ENCODE measurements around the gene POLR3GL.

POLR3GL gene

GRCh38 chr1:145951526-145951925, 13.0 kb upstream of the POLR3GL start:
- Histone ChIP-seq H3K27ac (no peak overlapping the region), H3K9me3 (ENCODE audit: severe bottlenecking) (no peaks in the 10 kb centered on the region), H3K4me3 (ENCODE audit: low read depth, low read length) (no peak overlapping the region), H3K27me3 (ENCODE audit: insufficient read depth, low read depth, severe bottlenecking) (no peaks in the 10 kb centered on the region), H3K36me3 (peaks cover 7% of the 10 kb centered on the region)
- no peak for TF ChIP-seq CTCF (IDR thresholded peaks at IDR 0.05; ENCODE audit: low read depth, low read length)
- no peak for DNase-seq

- TF ChIP-seq CTCF (IDR thresholded peaks at IDR 0.05; ENCODE audit: low read depth, low read length): no peak
- no peak for DNase-seq
- Histone ChIP-seq H3K27me3 (ENCODE audit: insufficient read depth, low read depth, severe bottlenecking) (no peaks in the 10 kb centered on the region), H3K4me3 (ENCODE audit: low read depth, low read length) (no peak overlapping the region), H3K9me3 (ENCODE audit: severe bottlenecking) (no peaks in the 10 kb centered on the region), H3K36me3 (peaks cover 4% of the 10 kb centered on the region), H3K27ac (no peak overlapping the region)
Observed at GRCh38 chr1:145952903-145953302, 11.6 kb upstream of the POLR3GL start.

GRCh38 chr1:145953861-145954260, 10.6 kb upstream of the POLR3GL start:
- Histone ChIP-seq H3K4me3 (ENCODE audit: low read depth, low read length) (no peak overlapping the region), H3K27me3 (ENCODE audit: insufficient read depth, low read depth, severe bottlenecking) (no peaks in the 10 kb centered on the region), H3K36me3 (peaks cover 4% of the 10 kb centered on the region), H3K27ac (no peak overlapping the region), H3K9me3 (ENCODE audit: severe bottlenecking) (no peaks in the 10 kb centered on the region)
- no peak for DNase-seq
- no peak for TF ChIP-seq CTCF (IDR thresholded peaks at IDR 0.05; ENCODE audit: low read depth, low read length)

GRCh38 chr1:145955436-145955835, 9.1 kb upstream of the POLR3GL start:
- Histone ChIP-seq H3K9me3 (ENCODE audit: severe bottlenecking) (no peaks in the 10 kb centered on the region), H3K4me3 (ENCODE audit: low read depth, low read length) (no peak overlapping the region), H3K27ac (no peak overlapping the region), H3K36me3 (peaks cover 4% of the 10 kb centered on the region), H3K27me3 (ENCODE audit: insufficient read depth, low read depth, severe bottlenecking) (no peaks in the 10 kb centered on the region)
- DNase-seq: no peak
- TF ChIP-seq CTCF (IDR thresholded peaks at IDR 0.05; ENCODE audit: low read depth, low read length): no peak

- Histone ChIP-seq H3K36me3 (peaks cover 4% of the 10 kb centered on the region), H3K4me3 (ENCODE audit: low read depth, low read length) (no peak overlapping the region), H3K27ac (no peak overlapping the region), H3K27me3 (ENCODE audit: insufficient read depth, low read depth, severe bottlenecking) (no peaks in the 10 kb centered on the region), H3K9me3 (ENCODE audit: severe bottlenecking) (no peaks in the 10 kb centered on the region)
- TF ChIP-seq CTCF (IDR thresholded peaks at IDR 0.05; ENCODE audit: low read depth, low read length): no peak
- DNase-seq: no peak
Observed at GRCh38 chr1:145956361-145956760, 8.1 kb upstream of the POLR3GL start.

GRCh38 chr1:145956781-145957442, 7.6 kb upstream of the POLR3GL start:
- no peaks in the 10 kb centered on the region for H3K27me3 ChIP-seq (ENCODE audit: insufficient read depth, low read depth, severe bottlenecking)
- no peak for DNase-seq
- peaks cover 3% of the 10 kb centered on the region for H3K36me3 ChIP-seq
- TF ChIP-seq CTCF (IDR thresholded peaks at IDR 0.05; ENCODE audit: low read depth, low read length): no peak
- H3K9me3 ChIP-seq (ENCODE audit: severe bottlenecking): no peaks in the 10 kb centered on the region
- H3K27ac ChIP-seq: peak overlapping the region; percentile 69
- H3K4me3 ChIP-seq (ENCODE audit: low read depth, low read length): peak overlapping the region; percentile 57
